ENCODE results near the gene CNPY2.
"Not testable (repeated sequence)": the region's sequence is repeated elsewhere in the genome, so short reads cannot be mapped to it uniquely, and the experiment has no call there.

GRCh38 chr12:56347255-56347654, 31.5 kb upstream of the CNPY2 start:
- TF ChIP-seq POLR2A, CTCF (IDR thresholded peaks at IDR 0.05): not testable (repeated sequence)
